AG04450 (cell line): Measurements from ENCODE around the gene MB21D2. TPM values are rescaled to one million over a fixed set of nuclear protein-coding genes. Genes with fewer than 3 reads are reported as not detected.
A peak's percentile ranks its signal among the peaks of the same experiment; 100 is the strongest.

Experiments
- CTCF ChIA-PET: fragments of 300-600, 350-600 bp; formaldehyde crosslinking; extraction: SDS; loops from one replicate; lab custom pipeline; 2022; ENCODE audit warnings: antibody characterized with exemption, inconsistent platforms; lab: Charles Lee
- POLR2A ChIA-PET: fragments of 350-600 bp; formaldehyde crosslinking; extraction: SDS; loops from one replicate; lab custom pipeline; 2021; ENCODE audit warnings: antibody characterized with exemption, inconsistent platforms; lab: Yijun Ruan, JAX
- DNase-seq: peaks from one replicate; pipeline ENCODE4 v3.0.0-alpha.2; 2011; ENCODE audit warnings: low read depth, low spot score
- H3K27ac ChIP-seq: one replicate; pipeline ENCODE4 v1.5.1; 2012; ENCODE audit warnings: low read depth, low read length, control low read depth
- H3K27me3 ChIP-seq: one replicate; pipeline ENCODE4 v1.6.0; 2012; ENCODE audit warnings: low read length; ENCODE audit not compliant: control insufficient read depth, insufficient read depth
- H3K4me3 ChIP-seq: 2 replicates; pipeline ENCODE4 v1.5.1; 2011; ENCODE audit warnings: mild to moderate bottlenecking, low read depth, low read length, control low read depth
- H3K9me3 ChIP-seq: 2 replicates; pipeline ENCODE4 v1.5.1; 2012; ENCODE audit warnings: low read length; ENCODE audit not compliant: control insufficient read depth, insufficient read depth
- CTCF ChIP-seq: IDR thresholded peaks from 2 replicates; pipeline ENCODE4 v1.5.1; 2011; ENCODE audit warnings: low read depth, low read length, control low read depth, inconsistent platforms
- polyA plus RNA-seq: library from polyadenylated mRNA; depleted of rRNA; stranded (reverse); fragments of >200 nt; gene quantifications from 2 replicates; pipeline ENCODE4 v1.2.3, GENCODE V29; 2011

The MB21D2 gene
- polyA plus RNA-seq, 1 experiment: 14.6 TPM

- Histone ChIP-seq H3K9me3 (no peaks in the 10 kb centered on the region), H3K4me3 (peak overlapping the region; percentile 48), H3K27me3 (no peaks in the 10 kb centered on the region), H3K27ac (peak overlapping the region; percentile 86)
- ChIA-PET CTCF (interaction anchor here (1.1 kb wide), 1 partner anchor 76 kb away, joined by 6 read pairs; no protein-coding TSS in a partner anchor), POLR2A (interaction anchor here (0.5 to 1.0 kb wide), 4 partner anchors 13 to 76 kb away, joined by 3 to 4 read pairs (median 4); no protein-coding TSS in a partner anchor)
- DNase-seq: peak; percentile 73
- no peak for TF ChIP-seq CTCF
Measured at GRCh38 chr3:192892981-192893700, 24.5 kb downstream of the MB21D2 start.

- ChIA-PET POLR2A (interaction anchor here (0.5 kb wide), 1 partner anchor 11 kb away, joined by 9 read pairs; no protein-coding TSS in a partner anchor), CTCF (interaction anchor here (0.6 to 1.3 kb wide), 4 partner anchors 13 to 1244 kb away, joined by 4 to 5 read pairs (median 5); partner anchors contain the start of gene MB21D2)
- H3K4me3 ChIP-seq: no peak overlapping the region
- no peak for DNase-seq
- no peaks in the 10 kb centered on the region for H3K9me3 ChIP-seq
- no peak for TF ChIP-seq CTCF
- H3K27me3 ChIP-seq: no peaks in the 10 kb centered on the region
- no peak overlapping the region for H3K27ac ChIP-seq
Measured at GRCh38 chr3:192890347-192891335, 27.0 kb downstream of the MB21D2 start.

GRCh38 chr3:192889679-192890078 is 28.0 kb downstream of the MB21D2 start:
- Histone ChIP-seq H3K4me3 (no peak overlapping the region), H3K9me3 (no peaks in the 10 kb centered on the region), H3K27me3 (no peaks in the 10 kb centered on the region), H3K27ac (peak overlapping the region; percentile 72)
- no peak for DNase-seq
- ChIA-PET POLR2A (interaction anchor here (1.4 to 1.7 kb wide), 3 partner anchors 10 to 28 kb away, joined by 4 to 8 read pairs (median 5); partner anchors contain the start of gene MB21D2), CTCF (interaction anchor here (0.6 to 0.9 kb wide), 3 partner anchors 12 to 1245 kb away, joined by 5 read pairs; no protein-coding TSS in a partner anchor)
- no peak for TF ChIP-seq CTCF

- DNase-seq: no peak
- POLR2A ChIA-PET: interaction anchor here (1.4 to 1.7 kb wide), 3 partner anchors 8 to 30 kb away, joined by 4 to 8 read pairs (median 5); partner anchors contain the start of gene MB21D2
- no peaks in the 10 kb centered on the region for H3K9me3 ChIP-seq
- H3K27ac ChIP-seq: no peak overlapping the region
- H3K4me3 ChIP-seq: no peak overlapping the region
- no peaks in the 10 kb centered on the region for H3K27me3 ChIP-seq
- no peak for TF ChIP-seq CTCF
- CTCF ChIA-PET: interaction anchor here (0.6 to 1.1 kb wide), 3 partner anchors 14 to 71 kb away, joined by 3 read pairs; partner anchors contain the start of gene MB21D2
Measured at GRCh38 chr3:192888190-192888589, 29.5 kb downstream of the MB21D2 start.
